Epithelial cell of esophagus (primary cell): Measurements from ENCODE around the gene MOCS1.

Source experiments
- DNase-seq: peaks from one replicate; pipeline ENCODE4 v3.0.0; 2010; ENCODE audit warnings: low read depth
- H3K4me3 ChIP-seq: 2 replicates; pipeline ENCODE4 v1.5.1; 2011; ENCODE audit warnings: mild to moderate bottlenecking, low read length, control low read depth
- TF ChIP-seq, protein P1 (sequence below): IDR thresholded peaks from 2 replicates; pipeline ENCODE4 v1.5.1; 2011; ENCODE audit warnings: low read depth, mild to moderate bottlenecking, low read length, control low read depth, inconsistent platforms; ENCODE audit not compliant: insufficient read depth; ENCODE audit errors: missing control alignments

MOCS1 gene

GRCh38 chr6:39941138-39941537 is 6.9 kb upstream of the MOCS1 start:
- H3K4me3 ChIP-seq, result no peak overlapping the region
- TF ChIP-seq, protein P1, sequence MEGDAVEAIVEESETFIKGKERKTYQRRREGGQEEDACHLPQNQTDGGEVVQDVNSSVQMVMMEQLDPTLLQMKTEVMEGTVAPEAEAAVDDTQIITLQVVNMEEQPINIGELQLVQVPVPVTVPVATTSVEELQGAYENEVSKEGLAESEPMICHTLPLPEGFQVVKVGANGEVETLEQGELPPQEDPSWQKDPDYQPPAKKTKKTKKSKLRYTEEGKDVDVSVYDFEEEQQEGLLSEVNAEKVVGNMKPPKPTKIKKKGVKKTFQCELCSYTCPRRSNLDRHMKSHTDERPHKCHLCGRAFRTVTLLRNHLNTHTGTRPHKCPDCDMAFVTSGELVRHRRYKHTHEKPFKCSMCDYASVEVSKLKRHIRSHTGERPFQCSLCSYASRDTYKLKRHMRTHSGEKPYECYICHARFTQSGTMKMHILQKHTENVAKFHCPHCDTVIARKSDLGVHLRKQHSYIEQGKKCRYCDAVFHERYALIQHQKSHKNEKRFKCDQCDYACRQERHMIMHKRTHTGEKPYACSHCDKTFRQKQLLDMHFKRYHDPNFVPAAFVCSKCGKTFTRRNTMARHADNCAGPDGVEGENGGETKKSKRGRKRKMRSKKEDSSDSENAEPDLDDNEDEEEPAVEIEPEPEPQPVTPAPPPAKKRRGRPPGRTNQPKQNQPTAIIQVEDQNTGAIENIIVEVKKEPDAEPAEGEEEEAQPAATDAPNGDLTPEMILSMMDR, result no peak
- DNase-seq, result no peak

DNA sequence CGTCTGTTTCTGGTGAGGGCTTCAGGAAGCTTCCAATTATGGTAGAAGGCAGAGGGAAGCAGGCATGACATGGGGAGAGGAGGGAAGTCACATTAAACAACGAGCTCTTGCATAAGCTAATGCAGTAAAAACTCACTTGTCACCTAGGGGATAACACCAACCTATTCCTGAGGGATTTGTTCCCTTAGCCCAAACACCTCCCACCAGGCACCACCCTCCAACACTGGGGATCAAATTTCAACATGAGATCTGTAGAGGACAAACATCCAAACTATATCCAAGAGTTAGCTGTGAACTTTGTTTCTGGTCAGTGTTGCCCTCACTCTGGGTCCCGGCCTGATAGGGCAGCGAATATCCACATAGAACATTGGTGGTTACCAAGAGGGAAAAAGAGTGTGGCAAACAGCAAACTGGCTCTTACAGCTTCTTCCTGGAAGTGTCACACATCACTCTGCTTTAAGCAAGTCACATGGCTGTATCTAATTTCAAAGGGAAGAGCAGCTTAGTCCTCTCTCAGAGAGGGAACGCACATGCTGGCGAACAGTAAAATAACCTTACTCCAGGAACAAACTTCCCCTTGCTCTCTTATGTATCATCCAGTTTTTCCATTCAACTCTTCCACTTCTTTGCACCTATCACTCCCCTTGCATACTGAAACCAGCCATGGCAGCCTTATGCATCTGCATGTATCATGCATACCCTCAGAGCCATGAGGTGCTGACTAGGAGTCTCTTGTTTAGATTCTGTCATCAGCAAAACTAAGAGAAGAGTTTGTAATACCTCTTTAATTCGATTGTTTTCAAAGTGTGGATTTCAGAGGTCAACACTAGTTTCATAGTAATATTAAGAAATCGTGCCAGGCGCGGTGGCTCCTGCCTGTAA is 4.8 kb upstream of the MOCS1 start:
- DNase-seq, result no peak
- no peak overlapping the region for H3K4me3 ChIP-seq
- TF ChIP-seq, protein P1, result no peak

GRCh38 chr6:39937686-39938333 is 3.5 kb upstream of the MOCS1 start:
- no peak overlapping the region for H3K4me3 ChIP-seq
- TF ChIP-seq, protein P1, result no peak
- DNase-seq, result no peak

GRCh38 chr6:39936857-39937256 is 2.6 kb upstream of the MOCS1 start:
- TF ChIP-seq, protein P1, result no peak
- H3K4me3 ChIP-seq, result no peak overlapping the region
- no peak for DNase-seq

DNA sequence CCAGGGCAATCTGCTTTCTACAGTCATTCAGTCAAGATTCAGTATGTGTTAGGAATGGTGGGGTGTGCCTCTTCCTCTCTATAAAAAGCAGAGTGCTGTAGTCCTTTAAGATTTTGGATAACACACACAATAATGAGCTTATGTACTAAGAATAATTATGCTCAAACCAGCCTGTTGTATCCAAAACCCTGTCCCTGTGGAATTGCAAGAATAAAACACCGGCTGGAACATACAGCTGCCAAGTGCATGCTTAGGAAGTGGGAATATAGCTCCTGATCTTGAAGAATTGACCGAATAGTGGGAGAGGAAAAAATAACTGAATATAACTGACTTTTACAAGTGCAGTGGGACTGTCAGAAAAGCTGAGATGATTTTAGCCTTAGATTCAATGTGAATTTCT is 979 bp upstream of the MOCS1 start:
- TF ChIP-seq, protein P1, result no peak
- no peak overlapping the region for H3K4me3 ChIP-seq
- no peak for DNase-seq

DNA sequence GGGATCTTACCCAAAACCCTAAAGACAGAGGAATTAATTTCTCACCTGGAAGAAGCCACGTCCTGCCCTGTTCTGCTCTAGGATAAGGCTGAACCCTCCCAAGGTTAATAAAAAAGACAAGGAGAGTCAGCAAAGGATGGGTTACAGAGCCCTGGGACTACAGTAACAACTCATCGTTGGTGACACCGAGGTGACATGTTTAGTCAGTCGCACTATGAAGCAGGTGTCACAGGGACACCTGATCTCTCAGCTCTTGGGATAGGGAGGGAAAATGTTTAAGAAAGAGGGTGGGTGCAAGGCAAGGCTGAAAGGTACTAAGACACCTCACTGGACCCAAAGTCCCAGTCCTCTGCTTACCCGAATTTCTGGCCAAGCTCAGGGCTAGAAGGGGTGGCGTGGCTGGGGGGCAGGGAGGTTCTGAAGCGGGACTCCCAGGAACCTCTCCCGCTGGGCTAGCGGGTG is 562 bp downstream of the MOCS1 start:
- H3K4me3 ChIP-seq, result peak overlapping the region; percentile 37
- TF ChIP-seq, protein P1, result no peak
- no peak for DNase-seq
